HEK293 (cell line): ENCODE data around the gene SAP30.

Experiments used
- CTCF ChIA-PET: fragments of 350-600 bp; formaldehyde crosslinking; extraction: SDS; loops from one replicate; lab custom pipeline; 2021; ENCODE audit warnings: antibody characterized with exemption; lab: Yijun Ruan, JAX
- POLR2A ChIA-PET: fragments of 300-600 bp; formaldehyde crosslinking; extraction: SDS; loops from one replicate; lab custom pipeline; 2020; ENCODE audit warnings: antibody characterized with exemption, inconsistent platforms; lab: Yijun Ruan, JAX
- H3K27ac ChIP-seq: fragments of 200-500 bp; sonication (Bioruptor generic); 2 replicates; pipeline ENCODE4 v1.5.1; 2014; ENCODE audit warnings: low read depth, low read length, control low read depth, inconsistent platforms; ENCODE audit errors: extremely low read depth
- H3K36me3 ChIP-seq, 2 experiments: fragments of 200-500 bp in 1 of 2; sonication (Bioruptor generic) in 1 of 2; 1 replicate in 1 of 2; 2 replicates in 1 of 2; pipeline ENCODE4 v1.5.1; 2014 to 2017; ENCODE audit warnings: inconsistent platforms in 2 of 2, low read length in 2 of 2; ENCODE audit not compliant: control insufficient read depth in 2 of 2, insufficient read depth in 1 of 2
- H3K4me1 ChIP-seq: fragments of 200-500 bp; sonication (Bioruptor generic); 2 replicates; pipeline ENCODE4 v1.5.1; 2014; ENCODE audit warnings: mild to moderate bottlenecking, low read length, inconsistent platforms; ENCODE audit not compliant: control insufficient read depth, insufficient read depth
- H3K4me3 ChIP-seq: 2 replicates; pipeline ENCODE4 v1.5.1; 2011; ENCODE audit warnings: low read depth, mild to moderate bottlenecking, control low read depth, low read length, moderate library complexity
- H3K9me3 ChIP-seq: fragments of 200-500 bp; sonication (Bioruptor generic); 2 replicates; pipeline ENCODE4 v1.5.1; 2014; ENCODE audit warnings: low read depth, low read length, inconsistent platforms; ENCODE audit not compliant: control insufficient read depth, insufficient read depth
- GFI1B ChIP-seq: fragments of 450-650 bp; formaldehyde crosslinking; IDR thresholded peaks from 2 replicates; pipeline ENCODE4 v1.5.1; 2016; ENCODE audit warnings: missing biosample characterization, missing genetic modification characterization
- GLIS2 ChIP-seq: fragments of 450-650 bp; formaldehyde crosslinking; IDR thresholded peaks from 2 replicates; pipeline ENCODE4 v1.5.1; 2016; ENCODE audit warnings: missing biosample characterization, missing genetic modification characterization
- KLF10 ChIP-seq: fragments of 450-650 bp; IDR thresholded peaks from 2 replicates; pipeline ENCODE4 v1.5.1; 2018; ENCODE audit warnings: missing biosample characterization, mild to moderate bottlenecking, missing genetic modification characterization
- KLF8 ChIP-seq: fragments of 450-650 bp; formaldehyde crosslinking; IDR thresholded peaks from 2 replicates; pipeline ENCODE4 v1.5.1; 2016; ENCODE audit warnings: missing biosample characterization, missing genetic modification characterization
- ZBTB7A ChIP-seq: fragments of 450-650 bp; formaldehyde crosslinking; IDR thresholded peaks from 2 replicates; pipeline ENCODE4 v1.5.1; 2016; ENCODE audit warnings: low read depth, missing biosample characterization, missing genetic modification characterization
- ZNF394 ChIP-seq: fragments of 450-650 bp; formaldehyde crosslinking; IDR thresholded peaks from 2 replicates; pipeline ENCODE4 v1.5.1; 2016; ENCODE audit warnings: missing biosample characterization, missing genetic modification characterization, mild to moderate bottlenecking, moderate library complexity, borderline replicate concordance
- ZNF433 ChIP-seq: fragments of 450-650 bp; formaldehyde crosslinking; IDR thresholded peaks from 2 replicates; pipeline ENCODE4 v1.5.1; 2016; ENCODE audit warnings: missing biosample characterization, missing genetic modification characterization, low read depth
- ZNF585B ChIP-seq: fragments of 450-650 bp; formaldehyde crosslinking; IDR thresholded peaks from 2 replicates; pipeline ENCODE4 v1.5.1; 2016; ENCODE audit warnings: missing biosample characterization, missing genetic modification characterization
- TF ChIP-seq, protein P1 (sequence below): fragments of 450-650 bp; formaldehyde crosslinking; IDR thresholded peaks from 2 replicates; pipeline ENCODE4 v1.5.1; 2016; ENCODE audit warnings: missing biosample characterization, missing genetic modification characterization
- TF ChIP-seq, protein P2 (sequence below): fragments of 450-650 bp; formaldehyde crosslinking; IDR thresholded peaks from 2 replicates; pipeline ENCODE4 v1.5.1; 2017; ENCODE audit warnings: missing biosample characterization, missing genetic modification characterization
- TF ChIP-seq, protein P3 (sequence below): fragments of 450-650 bp; formaldehyde crosslinking; IDR thresholded peaks from 2 replicates; pipeline ENCODE4 v1.5.1; 2016; ENCODE audit warnings: missing biosample characterization, missing genetic modification characterization
- TF ChIP-seq, protein P4 (sequence below): fragments of 450-650 bp; formaldehyde crosslinking; IDR thresholded peaks from 2 replicates; pipeline ENCODE4 v1.5.1; 2016; ENCODE audit warnings: missing biosample characterization, missing genetic modification characterization
- TF ChIP-seq, protein P5 (sequence below): fragments of 450-650 bp; formaldehyde crosslinking; IDR thresholded peaks from 2 replicates; pipeline ENCODE4 v1.5.1; 2016; ENCODE audit warnings: missing biosample characterization, missing genetic modification characterization
- TF ChIP-seq, protein P6 (sequence below): IDR thresholded peaks from 2 replicates; pipeline ENCODE4 v1.6.1; 2011; ENCODE audit warnings: mild to moderate bottlenecking, low read depth, low read length, borderline replicate concordance
- TF ChIP-seq, protein P7 (sequence below): fragments of 450-650 bp; formaldehyde crosslinking; IDR thresholded peaks from 2 replicates; pipeline ENCODE4 v1.5.0; 2017; ENCODE audit warnings: missing biosample characterization, missing genetic modification characterization, borderline replicate concordance

SAP30 gene

DNA sequence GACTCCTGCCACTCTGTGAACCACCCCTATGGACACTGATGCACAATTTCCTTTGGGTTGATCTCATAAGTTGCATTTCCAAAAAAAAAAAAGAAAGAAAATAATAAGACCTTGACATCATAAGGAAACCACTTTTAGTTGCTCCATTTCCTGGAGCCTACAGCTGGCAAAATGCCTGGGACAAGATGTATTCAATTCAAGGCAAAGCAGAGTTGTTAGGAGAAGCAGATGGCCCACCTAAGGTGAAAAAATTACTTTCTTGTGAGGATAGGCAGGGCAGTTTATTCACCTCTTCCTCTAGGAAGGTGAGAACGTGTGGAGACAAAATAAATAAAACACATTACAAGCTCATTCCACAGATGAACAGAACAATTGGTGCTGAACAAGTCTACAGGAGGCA lies 42.3 kb downstream of the SAP30 start:
- Histone ChIP-seq H3K36me3 (no peaks in the 10 kb centered on the region), H3K4me3 (no peak overlapping the region), H3K27ac (no peak overlapping the region), H3K9me3 (no peaks in the 10 kb centered on the region), H3K4me1 (no peaks in the 10 kb centered on the region)
- ChIA-PET POLR2A (interaction anchor here (1.1 kb wide), 1 partner anchor 43 kb away, joined by 5 read pairs; the partner anchor contains the start of gene SAP30), CTCF (interaction anchor here (1.0 to 3.6 kb wide), 7 partner anchors 9 to 400 kb away, joined by 3 to 24 read pairs (median 3); no protein-coding TSS in a partner anchor)
- TF ChIP-seq ZNF585B (no peak), ZNF433 (no peak), GFI1B (tag by site-specific recombination) (no peak), KLF10 (tag by site-specific recombination) (no peak), ZBTB7A (tag by site-specific recombination) (no peak), GLIS2 (no peak), KLF8 (no peak), ZNF394 (no peak)
- TF ChIP-seq, protein P1, sequence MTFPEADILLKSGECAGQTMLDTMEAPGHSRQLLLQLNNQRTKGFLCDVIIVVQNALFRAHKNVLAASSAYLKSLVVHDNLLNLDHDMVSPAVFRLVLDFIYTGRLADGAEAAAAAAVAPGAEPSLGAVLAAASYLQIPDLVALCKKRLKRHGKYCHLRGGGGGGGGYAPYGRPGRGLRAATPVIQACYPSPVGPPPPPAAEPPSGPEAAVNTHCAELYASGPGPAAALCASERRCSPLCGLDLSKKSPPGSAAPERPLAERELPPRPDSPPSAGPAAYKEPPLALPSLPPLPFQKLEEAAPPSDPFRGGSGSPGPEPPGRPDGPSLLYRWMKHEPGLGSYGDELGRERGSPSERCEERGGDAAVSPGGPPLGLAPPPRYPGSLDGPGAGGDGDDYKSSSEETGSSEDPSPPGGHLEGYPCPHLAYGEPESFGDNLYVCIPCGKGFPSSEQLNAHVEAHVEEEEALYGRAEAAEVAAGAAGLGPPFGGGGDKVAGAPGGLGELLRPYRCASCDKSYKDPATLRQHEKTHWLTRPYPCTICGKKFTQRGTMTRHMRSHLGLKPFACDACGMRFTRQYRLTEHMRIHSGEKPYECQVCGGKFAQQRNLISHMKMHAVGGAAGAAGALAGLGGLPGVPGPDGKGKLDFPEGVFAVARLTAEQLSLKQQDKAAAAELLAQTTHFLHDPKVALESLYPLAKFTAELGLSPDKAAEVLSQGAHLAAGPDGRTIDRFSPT (tag by site-specific recombination) = no peak
- TF ChIP-seq, protein P2, sequence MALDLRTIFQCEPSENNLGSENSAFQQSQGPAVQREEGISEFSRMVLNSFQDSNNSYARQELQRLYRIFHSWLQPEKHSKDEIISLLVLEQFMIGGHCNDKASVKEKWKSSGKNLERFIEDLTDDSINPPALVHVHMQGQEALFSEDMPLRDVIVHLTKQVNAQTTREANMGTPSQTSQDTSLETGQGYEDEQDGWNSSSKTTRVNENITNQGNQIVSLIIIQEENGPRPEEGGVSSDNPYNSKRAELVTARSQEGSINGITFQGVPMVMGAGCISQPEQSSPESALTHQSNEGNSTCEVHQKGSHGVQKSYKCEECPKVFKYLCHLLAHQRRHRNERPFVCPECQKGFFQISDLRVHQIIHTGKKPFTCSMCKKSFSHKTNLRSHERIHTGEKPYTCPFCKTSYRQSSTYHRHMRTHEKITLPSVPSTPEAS (tag by site-specific recombination) = no peak
- TF ChIP-seq, protein P3, sequence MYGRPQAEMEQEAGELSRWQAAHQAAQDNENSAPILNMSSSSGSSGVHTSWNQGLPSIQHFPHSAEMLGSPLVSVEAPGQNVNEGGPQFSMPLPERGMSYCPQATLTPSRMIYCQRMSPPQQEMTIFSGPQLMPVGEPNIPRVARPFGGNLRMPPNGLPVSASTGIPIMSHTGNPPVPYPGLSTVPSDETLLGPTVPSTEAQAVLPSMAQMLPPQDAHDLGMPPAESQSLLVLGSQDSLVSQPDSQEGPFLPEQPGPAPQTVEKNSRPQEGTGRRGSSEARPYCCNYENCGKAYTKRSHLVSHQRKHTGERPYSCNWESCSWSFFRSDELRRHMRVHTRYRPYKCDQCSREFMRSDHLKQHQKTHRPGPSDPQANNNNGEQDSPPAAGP (tag by site-specific recombination) = no peak
- TF ChIP-seq, protein P4, sequence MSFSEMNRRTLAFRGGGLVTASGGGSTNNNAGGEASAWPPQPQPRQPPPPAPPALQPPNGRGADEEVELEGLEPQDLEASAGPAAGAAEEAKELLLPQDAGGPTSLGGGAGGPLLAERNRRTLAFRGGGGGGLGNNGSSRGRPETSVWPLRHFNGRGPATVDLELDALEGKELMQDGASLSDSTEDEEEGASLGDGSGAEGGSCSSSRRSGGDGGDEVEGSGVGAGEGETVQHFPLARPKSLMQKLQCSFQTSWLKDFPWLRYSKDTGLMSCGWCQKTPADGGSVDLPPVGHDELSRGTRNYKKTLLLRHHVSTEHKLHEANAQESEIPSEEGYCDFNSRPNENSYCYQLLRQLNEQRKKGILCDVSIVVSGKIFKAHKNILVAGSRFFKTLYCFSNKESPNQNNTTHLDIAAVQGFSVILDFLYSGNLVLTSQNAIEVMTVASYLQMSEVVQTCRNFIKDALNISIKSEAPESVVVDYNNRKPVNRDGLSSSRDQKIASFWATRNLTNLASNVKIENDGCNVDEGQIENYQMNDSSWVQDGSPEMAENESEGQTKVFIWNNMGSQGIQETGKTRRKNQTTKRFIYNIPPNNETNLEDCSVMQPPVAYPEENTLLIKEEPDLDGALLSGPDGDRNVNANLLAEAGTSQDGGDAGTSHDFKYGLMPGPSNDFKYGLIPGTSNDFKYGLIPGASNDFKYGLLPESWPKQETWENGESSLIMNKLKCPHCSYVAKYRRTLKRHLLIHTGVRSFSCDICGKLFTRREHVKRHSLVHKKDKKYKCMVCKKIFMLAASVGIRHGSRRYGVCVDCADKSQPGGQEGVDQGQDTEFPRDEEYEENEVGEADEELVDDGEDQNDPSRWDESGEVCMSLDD (tag by site-specific recombination) = no peak
- TF ChIP-seq, protein P5, sequence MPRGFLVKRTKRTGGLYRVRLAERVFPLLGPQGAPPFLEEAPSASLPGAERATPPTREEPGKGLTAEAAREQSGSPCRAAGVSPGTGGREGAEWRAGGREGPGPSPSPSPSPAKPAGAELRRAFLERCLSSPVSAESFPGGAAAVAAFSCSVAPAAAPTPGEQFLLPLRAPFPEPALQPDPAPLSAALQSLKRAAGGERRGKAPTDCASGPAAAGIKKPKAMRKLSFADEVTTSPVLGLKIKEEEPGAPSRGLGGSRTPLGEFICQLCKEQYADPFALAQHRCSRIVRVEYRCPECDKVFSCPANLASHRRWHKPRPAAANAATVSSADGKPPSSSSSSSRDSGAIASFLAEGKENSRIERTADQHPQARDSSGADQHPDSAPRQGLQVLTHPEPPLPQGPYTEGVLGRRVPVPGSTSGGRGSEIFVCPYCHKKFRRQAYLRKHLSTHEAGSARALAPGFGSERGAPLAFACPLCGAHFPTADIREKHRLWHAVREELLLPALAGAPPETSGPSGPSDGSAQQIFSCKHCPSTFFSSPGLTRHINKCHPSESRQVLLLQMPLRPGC (tag by site-specific recombination) = no peak
- TF ChIP-seq, protein P6, sequence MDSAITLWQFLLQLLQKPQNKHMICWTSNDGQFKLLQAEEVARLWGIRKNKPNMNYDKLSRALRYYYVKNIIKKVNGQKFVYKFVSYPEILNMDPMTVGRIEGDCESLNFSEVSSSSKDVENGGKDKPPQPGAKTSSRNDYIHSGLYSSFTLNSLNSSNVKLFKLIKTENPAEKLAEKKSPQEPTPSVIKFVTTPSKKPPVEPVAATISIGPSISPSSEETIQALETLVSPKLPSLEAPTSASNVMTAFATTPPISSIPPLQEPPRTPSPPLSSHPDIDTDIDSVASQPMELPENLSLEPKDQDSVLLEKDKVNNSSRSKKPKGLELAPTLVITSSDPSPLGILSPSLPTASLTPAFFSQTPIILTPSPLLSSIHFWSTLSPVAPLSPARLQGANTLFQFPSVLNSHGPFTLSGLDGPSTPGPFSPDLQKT = no peak
- TF ChIP-seq, protein P7, sequence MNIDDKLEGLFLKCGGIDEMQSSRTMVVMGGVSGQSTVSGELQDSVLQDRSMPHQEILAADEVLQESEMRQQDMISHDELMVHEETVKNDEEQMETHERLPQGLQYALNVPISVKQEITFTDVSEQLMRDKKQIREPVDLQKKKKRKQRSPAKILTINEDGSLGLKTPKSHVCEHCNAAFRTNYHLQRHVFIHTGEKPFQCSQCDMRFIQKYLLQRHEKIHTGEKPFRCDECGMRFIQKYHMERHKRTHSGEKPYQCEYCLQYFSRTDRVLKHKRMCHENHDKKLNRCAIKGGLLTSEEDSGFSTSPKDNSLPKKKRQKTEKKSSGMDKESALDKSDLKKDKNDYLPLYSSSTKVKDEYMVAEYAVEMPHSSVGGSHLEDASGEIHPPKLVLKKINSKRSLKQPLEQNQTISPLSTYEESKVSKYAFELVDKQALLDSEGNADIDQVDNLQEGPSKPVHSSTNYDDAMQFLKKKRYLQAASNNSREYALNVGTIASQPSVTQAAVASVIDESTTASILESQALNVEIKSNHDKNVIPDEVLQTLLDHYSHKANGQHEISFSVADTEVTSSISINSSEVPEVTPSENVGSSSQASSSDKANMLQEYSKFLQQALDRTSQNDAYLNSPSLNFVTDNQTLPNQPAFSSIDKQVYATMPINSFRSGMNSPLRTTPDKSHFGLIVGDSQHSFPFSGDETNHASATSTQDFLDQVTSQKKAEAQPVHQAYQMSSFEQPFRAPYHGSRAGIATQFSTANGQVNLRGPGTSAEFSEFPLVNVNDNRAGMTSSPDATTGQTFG (tag by site-specific recombination) = no peak
